HG03139 (cell line): ENCODE measurements around the gene LMAN1.

Source experiments
- ATAC-seq: cut with Tn5 transposase; IDR thresholded peaks from one replicate; pipeline ENCODE4 v1.9.1; 2021; ENCODE audit not compliant: unreplicated experiment

Gene LMAN1

GRCh38 chr18:59358712-59359575 is at the start of gene LMAN1:
Gene LMAN1, minus strand, starts transcription at chr18:59359265. Its CDS starts 21 bp downstream, at chr18:59359244.
- ATAC-seq: peak; percentile 95

GRCh38 chr18:59402432-59403090 is 43.5 kb upstream of the LMAN1 start:
- ATAC-seq: peak; percentile 92

DNA sequence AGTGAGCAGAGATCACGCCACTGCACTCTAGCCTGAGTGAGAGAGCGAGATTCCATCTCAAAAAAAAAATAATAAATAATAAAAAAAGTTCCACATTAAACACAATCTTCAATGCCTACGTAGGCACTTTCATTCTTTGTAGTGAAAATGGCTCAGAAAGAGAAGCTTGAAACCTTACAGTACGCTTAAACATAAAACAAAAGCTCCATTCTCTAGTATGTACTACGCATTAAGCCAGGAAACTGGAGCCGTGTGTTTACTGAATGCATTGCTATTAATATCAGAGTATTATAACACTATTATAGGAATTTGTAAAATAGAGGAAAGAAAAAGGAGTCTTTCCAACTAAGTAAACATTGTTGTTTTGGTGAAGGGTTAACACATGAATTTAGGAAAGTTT is 41.3 kb upstream of the LMAN1 start:
- ATAC-seq: no peak

DNA sequence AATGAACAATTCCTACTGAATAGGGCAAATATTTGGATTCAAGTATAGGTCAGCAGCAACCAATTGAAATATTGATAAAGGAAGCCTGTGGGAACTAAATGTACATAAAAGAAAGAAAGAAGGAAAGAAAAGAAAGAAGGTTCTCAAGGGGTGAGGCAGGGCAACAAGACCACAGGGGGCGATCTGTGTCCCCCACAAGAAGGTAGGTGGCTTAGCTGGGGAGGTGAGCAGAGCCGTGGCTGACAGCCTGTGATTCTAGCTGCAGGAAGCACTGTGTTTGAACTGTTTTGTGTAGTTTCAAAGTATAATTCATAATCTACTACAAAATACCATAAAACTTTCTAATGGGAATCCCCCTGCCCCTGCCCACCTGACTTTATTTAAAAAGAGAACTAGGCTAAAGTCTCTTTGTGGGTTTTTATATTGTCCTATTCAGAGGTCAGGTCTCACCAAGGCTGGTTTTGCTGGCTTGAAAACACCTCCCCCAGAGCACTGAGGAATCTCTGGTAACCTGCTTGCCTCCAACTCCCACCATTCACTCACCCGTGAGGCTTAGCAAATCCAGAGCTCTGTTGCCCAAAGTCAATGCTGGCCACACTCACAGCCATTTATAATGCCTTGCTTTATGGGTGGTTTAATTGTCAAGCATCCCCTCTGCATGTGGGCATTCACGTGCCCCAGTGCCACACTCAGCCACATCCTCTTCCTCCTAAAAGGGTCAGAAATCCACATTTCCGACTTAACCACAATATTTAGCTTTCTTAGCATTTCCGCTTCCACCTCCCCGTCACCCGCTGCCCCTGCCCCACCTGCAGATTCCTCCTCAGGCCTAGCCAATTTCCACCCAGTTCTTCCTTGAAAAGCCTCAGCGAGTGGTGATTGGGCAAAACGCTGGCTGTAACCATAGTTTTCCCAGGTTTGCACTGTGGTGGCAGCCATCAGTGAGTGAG is 36.4 kb upstream of the LMAN1 start:
- no peak for ATAC-seq

DNA sequence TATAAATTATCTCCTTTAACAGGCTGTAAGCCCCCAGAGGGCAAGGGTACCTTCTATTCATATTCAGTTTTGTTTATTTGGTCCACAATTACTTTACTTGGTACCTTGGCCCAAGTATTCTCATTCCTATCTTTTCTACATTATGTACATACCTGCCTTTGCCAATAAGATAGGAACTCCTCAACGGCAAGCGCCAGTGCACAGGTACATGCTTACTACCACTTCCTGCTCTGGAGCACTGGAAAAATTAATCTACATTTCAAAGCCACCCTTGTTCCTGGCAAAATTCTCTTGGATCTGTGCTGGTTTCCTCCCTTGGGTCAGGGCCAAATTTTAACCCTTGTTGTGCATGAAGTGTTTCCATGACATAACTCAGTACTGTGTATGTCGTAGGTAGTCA is 34.3 kb upstream of the LMAN1 start:
- no peak for ATAC-seq

- no peak for ATAC-seq
These were observed 29.8 kb upstream of the LMAN1 start for GRCh38 chr18:59388817-59389216.

DNA sequence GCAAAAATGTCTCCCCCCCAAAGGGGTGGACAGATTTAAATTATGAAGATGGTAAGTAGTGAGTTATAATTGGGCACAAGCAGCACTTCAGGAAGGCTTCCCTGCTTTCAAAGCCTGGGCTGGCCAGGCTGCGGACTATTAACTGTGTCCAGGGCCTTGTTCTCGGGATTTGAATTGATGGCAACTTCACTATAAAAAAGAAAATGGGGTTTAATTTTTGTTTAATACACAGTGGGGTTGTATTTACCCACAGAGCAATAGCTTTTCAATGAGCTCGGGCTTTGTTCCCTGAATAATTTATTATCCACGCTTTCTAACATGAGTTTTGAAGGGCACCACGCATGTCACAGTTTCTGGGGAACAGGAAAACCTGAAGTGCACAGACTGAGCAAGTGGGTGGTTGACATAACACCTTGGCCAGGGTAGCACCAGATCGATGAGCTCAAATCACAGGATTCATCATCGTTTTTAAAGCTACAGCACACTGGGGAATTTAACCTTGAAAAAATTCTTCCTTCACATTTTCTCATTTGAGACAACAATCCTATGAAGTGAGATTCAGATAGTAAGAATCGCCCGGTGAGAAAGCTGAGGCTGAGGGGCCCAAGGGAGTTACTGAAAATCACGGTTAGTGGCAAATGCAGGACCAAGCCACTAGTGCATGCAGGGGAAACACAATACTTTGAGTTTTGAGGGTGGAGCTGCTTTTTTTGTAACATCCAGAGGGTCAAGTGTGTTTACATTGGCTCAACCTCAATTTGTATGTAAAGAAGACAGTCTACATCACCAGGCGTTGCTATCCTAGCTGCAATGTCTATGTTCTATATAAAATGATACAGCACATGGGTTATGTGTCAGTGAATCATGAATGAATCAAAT is 28.9 kb upstream of the LMAN1 start:
- no peak for ATAC-seq

GRCh38 chr18:59386909-59387686 is 28.0 kb upstream of the LMAN1 start:
- ATAC-seq: no peak

GRCh38 chr18:59385191-59385590 is 26.1 kb upstream of the LMAN1 start:
- ATAC-seq: no peak

- ATAC-seq: no peak
These were observed 24.8 kb upstream of the LMAN1 start for GRCh38 chr18:59383851-59384250.

DNA sequence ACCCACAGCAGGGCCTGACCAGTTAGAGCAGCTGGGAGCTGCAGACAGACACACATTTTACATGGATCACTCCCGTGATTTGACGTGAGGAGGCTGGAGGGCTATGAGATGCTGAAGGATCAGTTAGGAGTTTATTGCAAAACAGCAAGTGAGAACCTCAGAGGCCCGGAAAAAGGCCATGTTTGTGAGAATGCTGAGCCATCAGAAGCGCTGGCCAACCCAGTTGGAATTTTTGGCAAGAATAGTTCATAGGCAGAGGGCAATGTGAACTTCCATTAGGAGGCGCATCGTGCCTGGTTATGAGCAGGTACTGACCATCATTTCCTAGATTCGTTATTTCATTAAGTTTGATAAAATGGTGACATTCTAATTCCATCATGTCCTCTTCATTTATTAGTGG is 23.3 kb upstream of the LMAN1 start:
- ATAC-seq: no peak

- no peak for ATAC-seq
These were observed 22.9 kb upstream of the LMAN1 start for GRCh38 chr18:59381949-59382348.

- no peak for ATAC-seq
These were observed 21.6 kb upstream of the LMAN1 start for GRCh38 chr18:59380706-59381105.

DNA sequence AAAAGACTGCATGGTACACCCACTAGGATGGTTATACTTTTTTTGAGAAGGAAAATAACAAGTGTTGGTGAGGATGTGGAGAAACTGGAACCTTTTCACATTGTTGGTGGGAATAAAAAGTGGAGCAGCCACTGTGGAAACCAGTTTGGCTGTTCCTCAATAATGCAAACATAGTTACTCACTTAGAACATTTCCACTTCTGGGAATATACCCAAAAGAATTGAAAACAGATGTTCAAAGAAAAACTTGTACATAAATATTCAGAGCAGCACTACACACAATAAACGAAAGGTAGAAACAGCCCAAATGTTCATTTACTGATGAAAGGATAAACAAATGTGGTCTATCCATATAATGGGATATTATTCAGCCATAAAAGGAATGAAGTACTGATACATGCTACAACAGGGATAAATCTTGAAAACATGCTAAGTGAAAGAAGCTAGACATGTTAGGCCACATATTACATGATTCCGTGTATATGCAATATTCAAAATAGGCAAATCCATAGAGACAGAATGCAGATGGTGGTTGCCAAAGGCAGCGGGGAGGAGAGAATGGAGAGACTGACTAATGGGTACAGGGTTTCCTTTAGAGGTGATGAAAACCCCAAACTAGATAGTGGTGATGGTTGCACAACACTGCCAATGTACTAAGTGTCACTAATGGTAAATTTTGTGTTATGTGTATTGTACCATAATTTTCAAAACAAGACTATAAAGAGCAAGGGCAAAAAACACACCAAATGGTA is 20.9 kb upstream of the LMAN1 start:
- no peak for ATAC-seq

DNA sequence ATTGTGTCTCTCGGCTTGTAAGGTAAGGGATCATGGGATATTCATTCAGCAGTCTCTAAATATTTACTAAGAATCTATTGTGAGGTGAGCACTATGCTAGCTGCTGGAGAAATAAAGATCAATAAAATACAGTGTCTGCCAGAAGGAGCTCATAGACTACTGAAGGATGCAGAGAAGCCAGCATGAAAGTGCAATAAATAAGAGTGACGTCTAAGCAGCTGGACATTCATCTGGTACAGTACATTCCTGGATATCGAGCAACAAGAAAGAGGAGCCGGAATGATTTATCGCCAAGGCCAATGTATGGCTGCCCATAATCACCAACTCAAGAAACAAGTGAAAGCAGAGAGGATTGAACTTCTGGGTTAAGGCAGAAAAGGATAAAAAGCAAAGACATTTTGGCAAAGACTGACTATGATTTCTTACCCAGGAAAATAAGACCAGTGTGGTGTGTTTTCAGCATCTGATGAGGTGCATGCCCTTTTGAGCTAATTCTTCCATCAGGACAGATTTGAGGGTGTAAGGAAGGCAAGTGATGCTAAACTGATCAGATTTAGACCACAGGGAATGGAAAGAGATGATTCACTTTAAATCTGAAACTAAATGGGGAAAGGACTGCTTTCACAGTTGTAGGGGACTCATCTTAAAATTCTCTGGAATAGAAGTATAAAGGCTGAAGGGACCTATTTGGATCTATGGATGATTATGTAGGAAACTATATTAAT is 18.7 kb upstream of the LMAN1 start:
- ATAC-seq: no peak

GRCh38 chr18:59376351-59376935 is 17.4 kb upstream of the LMAN1 start:
- no peak for ATAC-seq

DNA sequence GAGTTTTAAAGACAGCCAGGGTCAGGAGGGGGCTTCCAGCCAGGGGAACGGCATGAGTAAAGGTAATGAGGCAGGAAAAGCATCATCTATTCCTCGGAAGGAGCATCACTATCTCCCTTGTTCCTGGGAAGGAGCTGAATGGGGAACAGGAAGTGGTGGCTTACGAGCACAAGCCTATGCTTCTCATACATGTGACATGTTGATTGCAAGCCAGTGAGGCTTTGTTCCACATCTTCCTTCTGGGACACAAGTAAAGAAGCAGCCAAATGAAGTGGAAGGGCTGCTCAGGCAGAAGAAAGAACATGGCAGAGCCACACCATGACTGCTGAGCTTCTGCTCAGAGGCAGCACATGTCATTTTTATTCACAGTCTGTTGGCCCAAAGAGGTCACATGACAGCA is 15.1 kb upstream of the LMAN1 start:
- no peak for ATAC-seq

- no peak for ATAC-seq
These were observed 13.9 kb upstream of the LMAN1 start for GRCh38 chr18:59372975-59373374.
